H9 (cell line): ENCODE data around the gene PGA3. TPM values are rescaled to one million over a fixed set of nuclear protein-coding genes. Genes with fewer than 3 reads are reported as not detected.

ENCODE experiments used
- DNase-seq: peaks from one replicate; pipeline ENCODE4 v3.0.0-alpha.2; 2017
- H2AFZ ChIP-seq: one replicate; pipeline ENCODE4 v1.6.1; 2013; ENCODE audit warnings: mild to moderate bottlenecking, low read length, control low read depth, moderate library complexity
- H2AK5ac ChIP-seq: 2 replicates; pipeline ENCODE4 v1.6.1; 2013; ENCODE audit warnings: low read length, control low read depth, mixed read lengths; ENCODE audit not compliant: insufficient read length
- H2BK120ac ChIP-seq: one replicate; pipeline ENCODE4 v1.6.1; 2013; ENCODE audit warnings: low read depth, mild to moderate bottlenecking, low read length, control low read depth, inconsistent platforms; ENCODE audit not compliant: poor library complexity, severe bottlenecking
- H2BK12ac ChIP-seq: 2 replicates; pipeline ENCODE4 v1.6.1; 2013; ENCODE audit warnings: low read length, control low read depth, mixed read lengths, low read depth; ENCODE audit not compliant: insufficient read length
- H2BK15ac ChIP-seq: 2 replicates; pipeline ENCODE4 v1.6.1; 2013; ENCODE audit warnings: low read depth, low read length, control low read depth
- H2BK20ac ChIP-seq: one replicate; pipeline ENCODE4 v1.6.1; 2013; ENCODE audit warnings: low read depth, mild to moderate bottlenecking, low read length, control low read depth, inconsistent platforms; ENCODE audit not compliant: poor library complexity, severe bottlenecking
- H2BK5ac ChIP-seq: 2 replicates; pipeline ENCODE4 v1.6.1; 2013; ENCODE audit warnings: low read length, control low read depth, mixed read lengths; ENCODE audit not compliant: insufficient read length
- H3K14ac ChIP-seq: 2 replicates; pipeline ENCODE4 v1.6.1; 2013; ENCODE audit warnings: low read length, control low read depth; ENCODE audit not compliant: insufficient read depth
- H3K18ac ChIP-seq: 2 replicates; pipeline ENCODE4 v1.6.1; 2013; ENCODE audit warnings: low read depth, mild to moderate bottlenecking, mixed read lengths, low read length, control low read depth; ENCODE audit not compliant: insufficient read length
- H3K23ac ChIP-seq: 2 replicates; pipeline ENCODE4 v1.6.1; 2013; ENCODE audit warnings: low read length, control low read depth, mixed read lengths, low read depth; ENCODE audit not compliant: insufficient read length
- H3K23me2 ChIP-seq: 2 replicates; pipeline ENCODE4 v1.6.1; 2013; ENCODE audit warnings: low read depth, mild to moderate bottlenecking, mixed read lengths, low read length, control low read depth; ENCODE audit not compliant: insufficient read length, poor library complexity, severe bottlenecking
- H3K27ac ChIP-seq: 2 replicates; pipeline ENCODE4 v1.5.1; 2013; ENCODE audit warnings: low read length, control low read depth, mixed read lengths, low read depth; ENCODE audit not compliant: insufficient read length
- H3K27me3 ChIP-seq: 2 replicates; pipeline ENCODE4 v1.6.1; 2013; ENCODE audit warnings: low read length, control low read depth, inconsistent platforms; ENCODE audit not compliant: insufficient read depth
- H3K4ac ChIP-seq: 2 replicates; pipeline ENCODE4 v1.6.1; 2013; ENCODE audit warnings: low read depth, mild to moderate bottlenecking, control low read depth, inconsistent platforms, low read length, moderate library complexity
- H3K4me1 ChIP-seq: 2 replicates; pipeline ENCODE4 v1.6.1; 2013; ENCODE audit warnings: low read length, control low read depth, inconsistent platforms; ENCODE audit not compliant: insufficient read depth
- H3K4me2 ChIP-seq: 2 replicates; pipeline ENCODE4 v1.6.1; 2013; ENCODE audit warnings: low read length, control low read depth, mixed read lengths; ENCODE audit not compliant: insufficient read length, insufficient read depth
- H3K56ac ChIP-seq: 2 replicates; pipeline ENCODE4 v1.6.1; 2013; ENCODE audit warnings: low read depth, mild to moderate bottlenecking, mixed read lengths, low read length, control low read depth; ENCODE audit not compliant: insufficient read length
- H3K79me1 ChIP-seq: 2 replicates; pipeline ENCODE4 v1.6.1; 2013; ENCODE audit warnings: low read depth, mild to moderate bottlenecking, moderate library complexity, low read length, control low read depth, inconsistent platforms; ENCODE audit not compliant: insufficient read depth, poor library complexity, severe bottlenecking
- H3K79me2 ChIP-seq: 2 replicates; pipeline ENCODE4 v1.6.1; 2013; ENCODE audit warnings: low read length, control low read depth, inconsistent platforms; ENCODE audit not compliant: insufficient read depth
- H3K9ac ChIP-seq: 2 replicates; pipeline ENCODE4 v1.6.1; 2013; ENCODE audit warnings: low read length, control low read depth, mixed read lengths; ENCODE audit not compliant: insufficient read length; ENCODE audit errors: extremely low read depth
- H3K9me3 ChIP-seq: one replicate; pipeline ENCODE4 v1.6.1; 2013; ENCODE audit warnings: low read depth, low read length, inconsistent platforms; ENCODE audit not compliant: control insufficient read depth
- H3T11ph ChIP-seq: one replicate; pipeline ENCODE4 v1.6.1; 2013; ENCODE audit warnings: mild to moderate bottlenecking, low read length, control low read depth, inconsistent platforms
- H4K20me1 ChIP-seq: one replicate; pipeline ENCODE4 v1.6.1; 2013; ENCODE audit not compliant: control insufficient read depth, insufficient read length, insufficient read depth
- H4K5ac ChIP-seq: 2 replicates; pipeline ENCODE4 v1.6.1; 2013; ENCODE audit warnings: low read depth, mild to moderate bottlenecking, mixed read lengths, low read length, control low read depth; ENCODE audit not compliant: insufficient read length
- H4K8ac ChIP-seq: replicated peaks from 2 replicates; pipeline ENCODE4 v1.6.1; 2013; ENCODE audit warnings: low read length, control low read depth, mixed read lengths, low read depth; ENCODE audit not compliant: insufficient read length
- H4K91ac ChIP-seq: 2 replicates; pipeline ENCODE4 v1.6.1; 2013; ENCODE audit warnings: low read depth, mild to moderate bottlenecking, moderate library complexity, mixed read lengths, low read length, control low read depth; ENCODE audit not compliant: insufficient read length
- H3K27ac Mint-ChIP-seq, 3 experiments: 2 replicates in 2 of 3; 3 replicates in 1 of 3; pipeline ENCODE4 v1.8.0; 2020 to 2021; ENCODE audit warnings: mixed read lengths in 3 of 3, mild to moderate bottlenecking in 1 of 3, moderate library complexity in 1 of 3
- H3K27me3 Mint-ChIP-seq: 2 replicates; pipeline ENCODE4 v1.8.0; 2021; ENCODE audit warnings: low read depth, mild to moderate bottlenecking, moderate library complexity, mixed read lengths
- H3K36me3 Mint-ChIP-seq, 3 experiments: 2 replicates in 2 of 3; 3 replicates in 1 of 3; pipeline ENCODE4 v1.8.0; 2020 to 2021; ENCODE audit warnings: low read depth in 3 of 3, mixed read lengths in 3 of 3; ENCODE audit not compliant: insufficient read depth in 1 of 3
- H3K4me1 Mint-ChIP-seq, 2 experiments: 2 replicates each; pipeline ENCODE4 v1.8.0; 2020; ENCODE audit warnings: mixed read lengths in 2 of 2
- H3K4me3 Mint-ChIP-seq, 2 experiments: 2 replicates in 1 of 2; 3 replicates in 1 of 2; pipeline ENCODE4 v1.8.0; 2020 to 2021; ENCODE audit warnings: mild to moderate bottlenecking in 2 of 2, mixed read lengths in 2 of 2, moderate library complexity in 1 of 2
- H3K9me3 Mint-ChIP-seq, 2 experiments: 2 replicates in 1 of 2; 3 replicates in 1 of 2; pipeline ENCODE4 v1.8.0; 2020; ENCODE audit warnings: mild to moderate bottlenecking in 2 of 2, mixed read lengths in 2 of 2, moderate library complexity in 1 of 2
- WGBS: extraction: QIAGEN DNeasy Blood & Tissue Kit; methylation state at CpG from one replicate; pipeline ENCODE4 v1.1.7; 2013; ENCODE audit warnings: missing lambda C conversion rate, low lambda C conversion rate, mixed read lengths; ENCODE audit not compliant: insufficient read length; ENCODE audit errors: extremely low coverage; 5-methylcytosine and 5-hydroxymethylcytosine counted together
- total RNA-seq: library from RNA; stranded (reverse); gene quantifications from 2 replicates; pipeline ENCODE4 v1.2.1, GENCODE V29; 2021
- TF ChIP-seq, protein P1 (sequence below): fragments of 200-600 bp; sonication (generic); conservative IDR thresholded peaks from 3 replicates; pipeline ENCODE4 v1.8.0; 2021; ENCODE audit warnings: antibody characterized with exemption, mild to moderate bottlenecking

Gene PGA3
- total RNA-seq, 1 experiment from 2014 or later: not detected

DNA sequence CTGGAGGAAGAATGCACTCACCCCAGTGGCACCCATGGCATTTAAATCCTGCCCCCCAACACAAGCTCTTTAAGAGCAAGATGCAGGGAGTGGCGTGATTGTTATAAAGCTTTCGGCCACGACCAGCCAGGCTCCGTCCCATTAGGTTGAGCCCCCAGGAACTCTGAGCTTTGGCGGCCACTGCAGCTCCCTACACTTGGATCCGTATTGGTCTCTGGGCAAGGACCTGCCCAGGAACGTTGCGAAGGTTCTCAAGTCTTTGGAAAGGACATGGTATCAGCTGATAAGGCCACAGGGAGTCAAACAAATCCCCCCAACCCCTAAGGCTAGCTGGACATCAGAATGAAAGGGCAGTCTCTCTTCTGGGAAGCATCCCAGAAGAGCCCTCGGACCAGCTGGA lies 32.7 kb upstream of the PGA3 start:
- no peak overlapping the region for H4K8ac ChIP-seq
- H2BK12ac ChIP-seq: no peak overlapping the region
- no peak overlapping the region for H2BK20ac ChIP-seq
- Mint-ChIP-seq H3K36me3 (peaks cover 0 to 4% (median 0%) of the 10 kb centered on the region in 3 experiments; a peak in 1 of 7 replicates), H3K9me3 (peaks cover 7 to 9% of the 10 kb centered on the region in 2 experiments; a peak in 4 of 5 replicates), H3K4me3 (no peak overlapping the region), H3K4me1 (peaks cover 0 to under 1% of the 10 kb centered on the region in 2 experiments; a peak in 1 of 4 replicates), H3K27ac (no peak overlapping the region), H3K27me3 (peaks cover 32% of the 10 kb centered on the region)
- H4K91ac ChIP-seq: no peak overlapping the region
- H2BK15ac ChIP-seq: no peak overlapping the region
- no peak overlapping the region for H3K27ac ChIP-seq
- no peak overlapping the region for H3K56ac ChIP-seq
- no peaks in the 10 kb centered on the region for H3K27me3 ChIP-seq
- no peaks in the 10 kb centered on the region for H3K23me2 ChIP-seq
- H3K14ac ChIP-seq: no peak overlapping the region; the same call in 1 of the 2 replicates
- H4K20me1 ChIP-seq: no peaks in the 10 kb centered on the region
- no peak for DNase-seq
- H3K9ac ChIP-seq: no peak overlapping the region
- H3K9me3 ChIP-seq: no peaks in the 10 kb centered on the region
- WGBS: no CpG with 5 or more reads among the region's 9 CpGs
- H3K4me2 ChIP-seq: no peak overlapping the region
- H3T11ph ChIP-seq: no peak overlapping the region
- TF ChIP-seq, protein P1, sequence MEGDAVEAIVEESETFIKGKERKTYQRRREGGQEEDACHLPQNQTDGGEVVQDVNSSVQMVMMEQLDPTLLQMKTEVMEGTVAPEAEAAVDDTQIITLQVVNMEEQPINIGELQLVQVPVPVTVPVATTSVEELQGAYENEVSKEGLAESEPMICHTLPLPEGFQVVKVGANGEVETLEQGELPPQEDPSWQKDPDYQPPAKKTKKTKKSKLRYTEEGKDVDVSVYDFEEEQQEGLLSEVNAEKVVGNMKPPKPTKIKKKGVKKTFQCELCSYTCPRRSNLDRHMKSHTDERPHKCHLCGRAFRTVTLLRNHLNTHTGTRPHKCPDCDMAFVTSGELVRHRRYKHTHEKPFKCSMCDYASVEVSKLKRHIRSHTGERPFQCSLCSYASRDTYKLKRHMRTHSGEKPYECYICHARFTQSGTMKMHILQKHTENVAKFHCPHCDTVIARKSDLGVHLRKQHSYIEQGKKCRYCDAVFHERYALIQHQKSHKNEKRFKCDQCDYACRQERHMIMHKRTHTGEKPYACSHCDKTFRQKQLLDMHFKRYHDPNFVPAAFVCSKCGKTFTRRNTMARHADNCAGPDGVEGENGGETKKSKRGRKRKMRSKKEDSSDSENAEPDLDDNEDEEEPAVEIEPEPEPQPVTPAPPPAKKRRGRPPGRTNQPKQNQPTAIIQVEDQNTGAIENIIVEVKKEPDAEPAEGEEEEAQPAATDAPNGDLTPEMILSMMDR: no peak
- no peaks in the 10 kb centered on the region for H3K4me1 ChIP-seq
- no peak overlapping the region for H3K4ac ChIP-seq
- H3K18ac ChIP-seq: no peak overlapping the region
- H2BK120ac ChIP-seq: no peak overlapping the region
- H3K79me1 ChIP-seq: no peaks in the 10 kb centered on the region
- H2AFZ ChIP-seq: no peak overlapping the region
- no peak overlapping the region for H4K5ac ChIP-seq
- no peak overlapping the region for H2BK5ac ChIP-seq
- H3K23ac ChIP-seq: no peak overlapping the region
- no peaks in the 10 kb centered on the region for H3K79me2 ChIP-seq
- H2AK5ac ChIP-seq: no peak overlapping the region
